Measurements from ENCODE around the gene MYT1.

GRCh38 chr20:64241061-64241460, 76.8 kb downstream of the MYT1 start:
- TF ChIP-seq FOXM1 (IDR thresholded peaks at IDR 0.05; ENCODE audit: borderline replicate concordance, low read depth) (no peak), REST (IDR thresholded peaks at IDR 0.05; ENCODE audit: low read depth) (no peak), MAX (IDR thresholded peaks at IDR 0.05) (no peak), RAD21 (IDR thresholded peaks at IDR 0.05; ENCODE audit: low read depth) (no peak)

Data from Ishikawa (cell line).